K562 (cell line): ENCODE results near the gene LTBR. TPM values are rescaled to one million over a fixed set of nuclear protein-coding genes. Genes with fewer than 3 reads are reported as not detected.

ENCODE experiments used
- BDP1 ChIP-seq: IDR thresholded peaks from 3 replicates; pipeline ENCODE4 v1.6.1; 2011; ENCODE audit not compliant: insufficient read length, insufficient read depth
- CBX5 ChIP-seq: IDR thresholded peaks from 2 replicates; pipeline ENCODE4 v1.6.1; 2014; ENCODE audit warnings: low read depth, borderline replicate concordance
- CBX8 ChIP-seq: fragments of 200-600 bp; sonication (generic); IDR thresholded peaks from 2 replicates; pipeline ENCODE4 v1.6.1; 2012; ENCODE audit warnings: borderline replicate concordance, mixed run types, low read depth, mild to moderate bottlenecking, moderate library complexity, mixed read lengths, low read length, control low read depth, inconsistent platforms; ENCODE audit not compliant: poor library complexity, severe bottlenecking; ENCODE audit errors: extremely low read depth
- CEBPG ChIP-seq, 3 experiments: fragments of 200-800 bp in 1 of 3; sonication (Bioruptor generic) in 1 of 3; sonication (generic) in 1 of 3; formaldehyde crosslinking in 1 of 3; IDR thresholded peaks in 2 of 3; conservative IDR thresholded peaks in 1 of 3; 2 replicates each; pipeline versions ENCODE4 v1.6.1 to v1.8.0; 2016 to 2022; ENCODE audit warnings: missing compliant biosample characterization in 2 of 3, missing genetic modification characterization in 2 of 3, mild to moderate bottlenecking in 1 of 3, missing genetic modification reagents in 1 of 3
- ELF4 ChIP-seq: fragments of 450-650 bp; formaldehyde crosslinking; IDR thresholded peaks from 2 replicates; pipeline ENCODE4 v1.4.0; 2022; ENCODE audit warnings: missing genetic modification characterization
- ESRRA ChIP-seq: fragments of 450-650 bp; IDR thresholded peaks from 2 replicates; pipeline ENCODE4 v1.6.1; 2014; ENCODE audit warnings: low read depth, mild to moderate bottlenecking, moderate library complexity, borderline replicate concordance
- GTF2A2 ChIP-seq: IDR thresholded peaks from 2 replicates; pipeline ENCODE4 v1.6.1; 2016; ENCODE audit warnings: mild to moderate bottlenecking, missing genetic modification characterization, missing compliant biosample characterization
- HOMEZ ChIP-seq: fragments of 250-450 bp; sonication (Bioruptor Pico); IDR thresholded peaks from 2 replicates; pipeline ENCODE4 v1.4.0; 2020; ENCODE audit warnings: mild to moderate bottlenecking, moderate library complexity
- JUNB ChIP-seq: fragments of 450-650 bp; formaldehyde crosslinking; conservative IDR thresholded peaks from 2 replicates; pipeline ENCODE4 v1.4.0; 2020; ENCODE audit warnings: mild to moderate bottlenecking
- KLF6 ChIP-seq: fragments of 250-450 bp; sonication (Bioruptor Pico); IDR thresholded peaks from 2 replicates; pipeline ENCODE4 v1.4.0; 2020; ENCODE audit warnings: mild to moderate bottlenecking, moderate library complexity, borderline replicate concordance
- NR2C1 ChIP-seq, 2 experiments: fragments of 450-650 bp; IDR thresholded peaks; 2 replicates each; pipeline ENCODE4 v1.6.1; 2017; ENCODE audit warnings: mild to moderate bottlenecking in 2 of 2, antibody characterized with exemption in 1 of 2, inconsistent platforms in 1 of 2, missing compliant biosample characterization in 1 of 2, missing genetic modification characterization in 1 of 2
- OTX1 ChIP-seq: fragments of 450-650 bp; formaldehyde crosslinking; IDR thresholded peaks from 2 replicates; pipeline ENCODE4 v1.4.0; 2022; ENCODE audit warnings: mild to moderate bottlenecking
- PCBP1 ChIP-seq: fragments of 200-400 bp; formaldehyde crosslinking; IDR thresholded peaks from 2 replicates; pipeline ENCODE4 v1.6.1; 2018; ENCODE audit warnings: mild to moderate bottlenecking, low read depth, low read length; ENCODE audit not compliant: poor library complexity, severe bottlenecking
- RBM25 ChIP-seq: fragments of 200-400 bp; formaldehyde crosslinking; IDR thresholded peaks from 2 replicates; pipeline ENCODE4 v1.6.1; 2018; ENCODE audit warnings: low read length, low read depth, moderate library complexity; ENCODE audit not compliant: severe bottlenecking
- TRIM28 ChIP-seq: fragments of 450-650 bp; IDR thresholded peaks from 2 replicates; pipeline ENCODE4 v1.6.1; 2017
- XRCC5 ChIP-seq: fragments of 200-400 bp; formaldehyde crosslinking; IDR thresholded peaks from 2 replicates; pipeline ENCODE4 v1.6.1; 2017; ENCODE audit warnings: low read depth, mild to moderate bottlenecking, low read length
- ZBED1 ChIP-seq: IDR thresholded peaks from 2 replicates; pipeline ENCODE4 v1.6.1; 2014
- ZNF184 ChIP-seq: sonication (generic); formaldehyde crosslinking; IDR thresholded peaks from 2 replicates; pipeline ENCODE4 v1.5.0; 2020; ENCODE audit warnings: missing genetic modification reagents
- ZNF311 ChIP-seq: fragments of 250-450 bp; sonication (Bioruptor Pico); IDR thresholded peaks from 2 replicates; pipeline ENCODE4 v1.4.0; 2020; ENCODE audit warnings: mild to moderate bottlenecking, moderate library complexity
- ZNF644 ChIP-seq: fragments of 200-800 bp; sonication (Bioruptor generic); IDR thresholded peaks from 2 replicates; pipeline ENCODE4 v1.6.1; 2016; ENCODE audit warnings: low read depth, missing genetic modification characterization, missing compliant biosample characterization
- ZNF695 ChIP-seq: fragments of 450-650 bp; formaldehyde crosslinking; IDR thresholded peaks from 2 replicates; pipeline ENCODE4 v1.4.0; 2020; ENCODE audit warnings: mild to moderate bottlenecking, moderate library complexity
- ZNF699 ChIP-seq: fragments of 250-450 bp; sonication (Bioruptor Pico); IDR thresholded peaks from 2 replicates; pipeline ENCODE4 v1.8.0; 2021; ENCODE audit warnings: mild to moderate bottlenecking, moderate library complexity; ENCODE audit not compliant: insufficient replicate concordance
- polyA plus RNA-seq, 8 experiments: library from polyadenylated mRNA; depleted of rRNA in 4 of 8; stranded (reverse) in 5 of 8; unstranded in 3 of 8; fragments of >200 nt; fragmentation: Nextera tagmentation in 2 of 8; fragmentation: Illumina TruSeq in 1 of 8; extraction: Ambion mirVana in 2 of 8; extraction: Trizol in 1 of 8; gene quantifications; 2 replicates each; pipeline versions ENCODE4 v1.2.1 to v1.2.3, GENCODE V29; 2011 to 2014; ENCODE audit warnings: inconsistent platforms in 1 of 8, missing spikeins in 1 of 8
- total RNA-seq, 7 experiments: library from RNA; depleted of rRNA in 6 of 7; stranded (reverse); fragments of >200 nt in 6 of 7; fragmentation: Illumina TruSeq in 2 of 7; extraction: Trizol in 2 of 7; gene quantifications; 2 replicates each; pipeline versions ENCODE4 v1.2.1 to v1.2.3, GENCODE V29; 2011 to 2021; ENCODE audit warnings: low replicate concordance in 1 of 7
- TF ChIP-seq, protein P1 (sequence below): sonication (generic); formaldehyde crosslinking; IDR thresholded peaks from 2 replicates; pipeline ENCODE4 v1.8.1; 2022; ENCODE audit warnings: missing genetic modification reagents
- TF ChIP-seq, protein P2 (sequence below): fragments of 450-650 bp; IDR thresholded peaks from 2 replicates; pipeline ENCODE4 v1.6.1; 2017; ENCODE audit warnings: antibody characterized with exemption

The LTBR gene
- total and polyA plus RNA-seq, 9 of the 15 experiments (the other 6 are each of a cell fraction or from before 2014, with no cell fraction given) = 0.96 to 69.0 (median 35.3) TPM

DNA sequence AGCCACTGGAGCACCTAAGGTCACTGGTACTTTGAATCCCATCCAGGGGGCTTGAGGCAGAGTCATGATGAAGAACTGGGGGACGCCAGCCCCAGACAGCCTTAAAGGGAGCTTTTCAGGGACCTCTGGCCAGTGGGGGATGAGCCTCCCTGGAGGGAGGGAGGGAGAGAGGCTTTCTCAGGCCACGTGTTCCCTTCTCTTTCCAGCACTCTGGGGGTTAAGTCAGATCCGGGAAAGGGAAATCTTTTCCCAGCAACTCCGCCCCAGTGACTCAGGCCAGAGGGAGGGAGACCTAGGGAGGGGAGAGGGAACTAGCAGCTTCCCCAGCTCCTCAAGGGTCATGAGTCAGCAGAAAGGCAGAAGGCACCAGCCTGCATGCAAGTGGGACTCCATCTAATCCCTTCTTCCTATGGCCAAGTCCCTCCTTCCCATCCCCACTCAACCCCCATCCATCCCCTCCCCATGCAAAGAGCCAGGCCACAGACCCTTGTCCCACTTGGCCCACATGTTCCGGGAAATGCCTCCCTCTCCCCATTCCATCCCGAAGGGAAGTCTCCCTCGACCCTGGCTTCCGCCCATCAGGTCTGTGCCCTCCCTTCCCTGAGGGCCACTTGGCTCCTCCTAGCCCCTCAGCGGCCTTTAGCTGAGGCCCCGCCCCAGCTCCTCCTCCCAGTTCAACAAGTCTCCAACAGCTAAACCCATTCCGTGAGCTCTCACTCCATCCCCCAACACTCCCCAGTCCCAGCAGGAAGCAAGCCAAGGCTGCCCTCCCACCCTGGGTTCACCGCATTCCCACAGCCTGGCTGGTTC, 47.7 kb upstream of the LTBR start (continued):
- TF ChIP-seq, protein P1, sequence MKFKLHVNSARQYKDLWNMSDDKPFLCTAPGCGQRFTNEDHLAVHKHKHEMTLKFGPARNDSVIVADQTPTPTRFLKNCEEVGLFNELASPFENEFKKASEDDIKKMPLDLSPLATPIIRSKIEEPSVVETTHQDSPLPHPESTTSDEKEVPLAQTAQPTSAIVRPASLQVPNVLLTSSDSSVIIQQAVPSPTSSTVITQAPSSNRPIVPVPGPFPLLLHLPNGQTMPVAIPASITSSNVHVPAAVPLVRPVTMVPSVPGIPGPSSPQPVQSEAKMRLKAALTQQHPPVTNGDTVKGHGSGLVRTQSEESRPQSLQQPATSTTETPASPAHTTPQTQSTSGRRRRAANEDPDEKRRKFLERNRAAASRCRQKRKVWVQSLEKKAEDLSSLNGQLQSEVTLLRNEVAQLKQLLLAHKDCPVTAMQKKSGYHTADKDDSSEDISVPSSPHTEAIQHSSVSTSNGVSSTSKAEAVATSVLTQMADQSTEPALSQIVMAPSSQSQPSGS (CRISPR knock-in tag) = no peak
- TF ChIP-seq CEBPG (CRISPR knock-in tag; IDR thresholded peaks at IDR 0.05) = no peak
- TF ChIP-seq CEBPG (tag; conservative IDR thresholded peaks at IDR 0.05 in 1 of 2, IDR thresholded peaks at IDR 0.05 in 1 of 2) = no peak
- no peak for TF ChIP-seq ELF4 (CRISPR knock-in tag)
- no peak for TF ChIP-seq ZNF695 (CRISPR knock-in tag)
- TF ChIP-seq ZNF311 = no peak
- TF ChIP-seq RBM25 = no peak
- no peak for TF ChIP-seq NR2C1 (IDR thresholded peaks at IDR 0.05)
- peak; percentile 5 for TF ChIP-seq NR2C1 (tag; IDR thresholded peaks at IDR 0.05)
- TF ChIP-seq, protein P2, sequence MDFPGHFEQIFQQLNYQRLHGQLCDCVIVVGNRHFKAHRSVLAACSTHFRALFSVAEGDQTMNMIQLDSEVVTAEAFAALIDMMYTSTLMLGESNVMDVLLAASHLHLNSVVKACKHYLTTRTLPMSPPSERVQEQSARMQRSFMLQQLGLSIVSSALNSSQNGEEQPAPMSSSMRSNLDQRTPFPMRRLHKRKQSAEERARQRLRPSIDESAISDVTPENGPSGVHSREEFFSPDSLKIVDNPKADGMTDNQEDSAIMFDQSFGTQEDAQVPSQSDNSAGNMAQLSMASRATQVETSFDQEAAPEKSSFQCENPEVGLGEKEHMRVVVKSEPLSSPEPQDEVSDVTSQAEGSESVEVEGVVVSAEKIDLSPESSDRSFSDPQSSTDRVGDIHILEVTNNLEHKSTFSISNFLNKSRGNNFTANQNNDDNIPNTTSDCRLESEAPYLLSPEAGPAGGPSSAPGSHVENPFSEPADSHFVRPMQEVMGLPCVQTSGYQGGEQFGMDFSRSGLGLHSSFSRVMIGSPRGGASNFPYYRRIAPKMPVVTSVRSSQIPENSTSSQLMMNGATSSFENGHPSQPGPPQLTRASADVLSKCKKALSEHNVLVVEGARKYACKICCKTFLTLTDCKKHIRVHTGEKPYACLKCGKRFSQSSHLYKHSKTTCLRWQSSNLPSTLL = no peak
- TF ChIP-seq CBX5 = no peak
- TF ChIP-seq GTF2A2 (tag) = no peak
- no peak for TF ChIP-seq ZNF644 (tag)
- TF ChIP-seq CBX8 = no peak
- TF ChIP-seq ZNF184 = no peak
- TF ChIP-seq JUNB = 0 out of 2 replicates have a peak, but pooled peaks have one; percentile 22
- no peak for TF ChIP-seq XRCC5
- TF ChIP-seq HOMEZ (CRISPR knock-in tag) = no peak
- TF ChIP-seq KLF6 = no peak
- no peak for TF ChIP-seq ZBED1
- no peak for TF ChIP-seq ZNF699 (CRISPR knock-in tag)
- TF ChIP-seq OTX1 (CRISPR knock-in tag) = no peak; the same call in 1 of the 2 replicates
- TF ChIP-seq ESRRA = no peak
- no peak for TF ChIP-seq BDP1
- no peak for TF ChIP-seq PCBP1
- no peak for TF ChIP-seq TRIM28
